Activated naive CD8-positive, alpha-beta T cell treated with anti-CD3 and anti-CD28 coated beads, Interleukin-2, amount 10 ng/mL, durations not matched to agents 7 days and 5 days (primary cell): ENCODE data around the gene KLLN. TPM values are rescaled to one million over a fixed set of nuclear protein-coding genes. Genes with fewer than 3 reads are reported as not detected.

ENCODE experiments used
- ATAC-seq: fragments of 150-1000 bp; cut with Tn5 transposase; one replicate; pipeline ENCODE4 v1.10.0; 2021; ENCODE audit warnings: low read depth, moderate library complexity
- POLR2A ChIA-PET: fragments of 350-600 bp; sonication (Branson Sonifier 250); formaldehyde crosslinking; loops from one replicate; lab custom pipeline; 2021; ENCODE audit warnings: antibody characterized with exemption; lab: Charles Lee
- DNase-seq: peaks from one replicate; pipeline ENCODE4 v3.0.0; 2021
- H3K27ac Mint-ChIP-seq: one replicate; pipeline ENCODE4 v1.8.0; 2022; ENCODE audit warnings: mild to moderate bottlenecking, mixed read lengths
- H3K27me3 Mint-ChIP-seq: one replicate; pipeline ENCODE4 v1.8.0; 2022; ENCODE audit warnings: mild to moderate bottlenecking, moderate library complexity, mixed read lengths
- H3K36me3 Mint-ChIP-seq: one replicate; pipeline ENCODE4 v1.8.0; 2021; ENCODE audit warnings: mild to moderate bottlenecking, mixed read lengths
- H3K4me1 Mint-ChIP-seq: one replicate; pipeline ENCODE4 v1.8.0; 2021; ENCODE audit warnings: mixed read lengths
- H3K4me3 Mint-ChIP-seq: one replicate; pipeline ENCODE4 v1.8.0; 2022; ENCODE audit warnings: mild to moderate bottlenecking, moderate library complexity, mixed read lengths
- H3K9me3 Mint-ChIP-seq: one replicate; pipeline ENCODE4 v1.8.0; 2021; ENCODE audit warnings: mixed read lengths
- total RNA-seq, 2 experiments: library from RNA; stranded (reverse); gene quantifications; one replicate each; pipeline ENCODE4 v1.2.3, GENCODE V29; 2021

KLLN gene
- total RNA-seq, 2 experiments from 2014 or later: 0.69 to 0.71 TPM

DNA sequence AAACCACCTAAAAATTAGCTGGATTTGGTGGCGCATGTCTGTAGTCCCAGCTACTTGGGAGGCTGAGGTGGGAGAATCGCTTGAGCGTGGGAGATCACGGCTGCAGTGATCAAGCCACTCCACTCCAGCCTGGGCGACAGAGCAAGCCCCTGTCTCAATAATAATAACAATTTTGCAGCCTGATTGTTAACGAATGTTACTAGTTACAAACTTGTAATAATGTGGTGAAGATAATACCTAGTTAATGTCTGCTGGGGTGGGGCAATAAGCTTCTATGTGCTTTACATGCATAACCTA, 44.1 kb downstream of the KLLN start:
- POLR2A ChIA-PET: interaction anchor here (0.9 to 3.4 kb wide), 4 partner anchors 21 to 315 kb away, joined by 3 to 40 read pairs (median 10); partner anchors contain the start of genes KLLN, MINPP1 and PTEN

DNA sequence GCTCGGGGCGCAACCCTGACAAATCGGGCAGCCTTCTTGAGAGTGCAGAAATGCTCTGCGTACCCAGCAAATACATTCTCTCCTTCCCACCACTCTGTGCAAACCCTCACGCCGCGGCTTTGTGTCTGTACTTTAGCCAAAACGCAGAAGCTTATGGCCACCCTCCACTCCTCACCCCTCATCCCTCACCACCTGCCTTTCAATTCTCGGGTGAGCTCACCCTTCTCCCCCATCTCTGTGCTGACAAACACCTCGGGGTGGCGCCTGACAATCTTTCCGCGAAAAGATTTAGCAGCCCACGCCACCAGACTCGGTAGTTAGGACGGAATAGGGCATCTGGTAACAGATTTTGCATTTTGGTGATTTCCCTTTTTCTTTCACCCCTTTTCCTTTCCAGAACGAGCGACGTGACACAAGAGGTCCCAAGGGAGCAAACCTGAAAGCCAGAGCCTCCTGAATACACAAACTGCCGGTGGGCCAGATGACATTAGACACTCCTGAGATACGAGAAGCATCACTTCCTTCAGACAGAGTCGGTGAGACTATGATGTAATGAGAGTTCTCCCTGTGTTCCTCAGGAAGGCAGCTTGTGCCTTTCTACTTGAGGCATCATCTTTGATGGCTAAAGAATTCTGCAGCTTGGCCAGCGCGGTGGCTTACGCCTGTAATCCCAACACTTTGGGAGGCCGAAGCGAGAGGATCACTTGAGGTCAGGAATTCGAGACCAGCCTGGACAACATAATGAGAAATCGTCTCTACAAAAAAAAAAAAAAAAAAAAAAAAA, 44.6 kb downstream of the KLLN start:
- H3K9me3 Mint-ChIP-seq: no peaks in the 10 kb centered on the region
- POLR2A ChIA-PET: interaction anchor here (0.9 to 3.4 kb wide), 11 partner anchors 10 to 1595 kb away, joined by 3 to 40 read pairs (median 3); partner anchors contain the start of genes IFIT5, KLLN, MINPP1 and PTEN
- peak; percentile 31 for DNase-seq
- peaks cover 30% of the 10 kb centered on the region for H3K4me1 Mint-ChIP-seq
- H3K36me3 Mint-ChIP-seq: peaks cover 9% of the 10 kb centered on the region
- ATAC-seq: peak; percentile 62
- peak overlapping the region; percentile 89 for H3K4me3 Mint-ChIP-seq
- H3K27ac Mint-ChIP-seq: peak overlapping the region; percentile 95
- H3K27me3 Mint-ChIP-seq: no peaks in the 10 kb centered on the region

More for the DNA sequence above, 44.1 kb downstream of the KLLN start:
- peaks cover 8% of the 10 kb centered on the region for H3K36me3 Mint-ChIP-seq
- H3K4me1 Mint-ChIP-seq: peaks cover 29% of the 10 kb centered on the region
- no peak for DNase-seq
- no peak overlapping the region for H3K4me3 Mint-ChIP-seq
- H3K27ac Mint-ChIP-seq: no peak overlapping the region
- H3K27me3 Mint-ChIP-seq: no peaks in the 10 kb centered on the region
- ATAC-seq: no peak
- no peaks in the 10 kb centered on the region for H3K9me3 Mint-ChIP-seq

- Mint-ChIP-seq H3K4me3 (peak within 1 kb of the TSS; percentile 89), H3K27ac (peak within 1 kb of the TSS; percentile 95)
Observed at GRCh38 chr10:87817609-87818504, 45.5 kb downstream of the KLLN start, which contains the start of gene ATAD1. Gene ATAD1, minus strand, starts transcription at chr10:87818226. Its CDS starts 3,627 bp downstream, at chr10:87814599.

GRCh38 chr10:87816898-87817608, 46.3 kb downstream of the KLLN start:
- peaks cover 15% of the 10 kb centered on the region for H3K36me3 Mint-ChIP-seq
- ATAC-seq: no peak
- H3K9me3 Mint-ChIP-seq: no peaks in the 10 kb centered on the region
- POLR2A ChIA-PET: interaction anchor here (1.0 to 3.4 kb wide), 3 partner anchors 19 to 45 kb away, joined by 3 to 40 read pairs (median 11); partner anchors contain the start of genes KLLN and PTEN
- H3K27me3 Mint-ChIP-seq: no peaks in the 10 kb centered on the region
- no peak for DNase-seq
- H3K27ac Mint-ChIP-seq: peak overlapping the region; percentile 95
- peaks cover 30% of the 10 kb centered on the region for H3K4me1 Mint-ChIP-seq
- peak overlapping the region; percentile 89 for H3K4me3 Mint-ChIP-seq

More at GRCh38 chr10:87817609-87818504, 45.5 kb downstream of the KLLN start, which contains the start of gene ATAD1:
- peaks cover 30% of the 10 kb centered on the region for H3K4me1 Mint-ChIP-seq
- ATAC-seq: peak; percentile 93
- POLR2A ChIA-PET: interaction anchor here (0.6 to 3.4 kb wide), 11 partner anchors 11 to 1596 kb away, joined by 3 to 40 read pairs (median 3); partner anchors contain the start of genes IFIT5, KLLN, PTEN and RNLS
- H3K36me3 Mint-ChIP-seq: peaks cover 11% of the 10 kb centered on the region
- DNase-seq: peak; percentile 92
- H3K27me3 Mint-ChIP-seq: no peaks in the 10 kb centered on the region
- H3K9me3 Mint-ChIP-seq: no peaks in the 10 kb centered on the region

- POLR2A ChIA-PET: no interaction called here
- no peak for DNase-seq
- peaks cover 30% of the 10 kb centered on the region for H3K4me1 Mint-ChIP-seq
- H3K9me3 Mint-ChIP-seq: no peaks in the 10 kb centered on the region
- H3K36me3 Mint-ChIP-seq: peaks cover 22% of the 10 kb centered on the region
- ATAC-seq: no peak
- no peaks in the 10 kb centered on the region for H3K27me3 Mint-ChIP-seq
- H3K4me3 Mint-ChIP-seq: peak overlapping the region; percentile 89
- H3K27ac Mint-ChIP-seq: peak overlapping the region; percentile 95
Observed at GRCh38 chr10:87816163-87816897, 47.0 kb downstream of the KLLN start.

Other genes starting within 250 kb of the KLLN start
- 1 to 10 TPM; 1.1 to 2.2 TPM for gene PAPSS2, start 203.7 kb downstream of the KLLN start, total RNA-seq
- gene ATAD1, start 45.3 kb downstream of the KLLN start, total RNA-seq: 10 to 100 TPM; 45.7 to 45.9 TPM
- 10 to 100 TPM; 81.9 to 97.1 TPM for gene PTEN, start 92 bp upstream of the KLLN start, total RNA-seq